GM18873 (cell line): ENCODE results near the gene OR2T35.
"Not testable (repeated sequence)": the region's sequence is repeated elsewhere in the genome, so short reads cannot be mapped to it uniquely, and the experiment has no call there.

Experiments
- ATAC-seq: cut with Tn5 transposase; IDR thresholded peaks from one replicate; pipeline ENCODE4 v1.9.1; 2021; ENCODE audit warnings: mild to moderate bottlenecking, moderate library complexity, moderate number of reproducible peaks; ENCODE audit not compliant: unreplicated experiment, low FRiP score

The OR2T35 gene

GRCh38 chr1:248645178-248645577 lies at the start of gene OR2T35:
OR2T35 (minus strand) TSS chr1:248645278; CDS start chr1:248639258, 6,020 bp downstream.
- not testable (repeated sequence) for ATAC-seq

- ATAC-seq, result no peak
Observed at GRCh38 chr1:248691567-248692155, 46.6 kb upstream of the OR2T35 start.

GRCh38 chr1:248688527-248689298 lies 43.6 kb upstream of the OR2T35 start:
- peak; percentile 58 for ATAC-seq

- peak; percentile 89 for ATAC-seq
Observed at GRCh38 chr1:248686815-248687214, 41.7 kb upstream of the OR2T35 start.

GRCh38 chr1:248681651-248682050 lies 36.6 kb upstream of the OR2T35 start:
- no peak for ATAC-seq

GRCh38 chr1:248670003-248670402 lies 24.9 kb upstream of the OR2T35 start:
- no peak for ATAC-seq

- ATAC-seq, result peak; percentile 85
Observed at GRCh38 chr1:248663453-248664328, 18.6 kb upstream of the OR2T35 start.

- ATAC-seq, result not testable (repeated sequence)
Observed at GRCh38 chr1:248656797-248657196, 11.7 kb upstream of the OR2T35 start.

- ATAC-seq, result not testable (repeated sequence)
Observed at GRCh38 chr1:248655354-248655753, 10.3 kb upstream of the OR2T35 start, which contains the start of gene OR2T27. OR2T27 (minus strand) TSS chr1:248655528; CDS start chr1:248650884, 4,644 bp downstream.

- ATAC-seq, result not testable (repeated sequence)
Observed at GRCh38 chr1:248648770-248649536, 3.9 kb upstream of the OR2T35 start.

- peak; percentile 83 for ATAC-seq
Observed at GRCh38 chr1:248642971-248643651, 2.0 kb downstream of the OR2T35 start.

GRCh38 chr1:248641583-248641982 lies 3.5 kb downstream of the OR2T35 start:
- not testable (repeated sequence) for ATAC-seq

- not testable (repeated sequence) for ATAC-seq
Observed at GRCh38 chr1:248640906-248641305, 4.2 kb downstream of the OR2T35 start.

GRCh38 chr1:248639652-248640051 lies 5.4 kb downstream of the OR2T35 start:
- not testable (repeated sequence) for ATAC-seq

- not testable (repeated sequence) for ATAC-seq
Observed at GRCh38 chr1:248636612-248637011, 8.5 kb downstream of the OR2T35 start.

GRCh38 chr1:248634991-248635390 lies 10.1 kb downstream of the OR2T35 start, which contains the start of gene OR2T11:
OR2T11 (minus strand) TSS chr1:248635091; CDS start chr1:248627128, 7,963 bp downstream.
- ATAC-seq, result not testable (repeated sequence)

- ATAC-seq, result no peak
Observed at GRCh38 chr1:248631354-248632008, 13.6 kb downstream of the OR2T35 start.

GRCh38 chr1:248630551-248630950 lies 14.5 kb downstream of the OR2T35 start:
- no peak for ATAC-seq
